ENCODE results near the gene CUX1. TPM values are rescaled to one million over a fixed set of nuclear protein-coding genes. Genes with fewer than 3 reads are reported as not detected.

Gene CUX1
- total RNA-seq, 2 experiments from 2014 or later = 20.2 to 20.4 TPM

DNA sequence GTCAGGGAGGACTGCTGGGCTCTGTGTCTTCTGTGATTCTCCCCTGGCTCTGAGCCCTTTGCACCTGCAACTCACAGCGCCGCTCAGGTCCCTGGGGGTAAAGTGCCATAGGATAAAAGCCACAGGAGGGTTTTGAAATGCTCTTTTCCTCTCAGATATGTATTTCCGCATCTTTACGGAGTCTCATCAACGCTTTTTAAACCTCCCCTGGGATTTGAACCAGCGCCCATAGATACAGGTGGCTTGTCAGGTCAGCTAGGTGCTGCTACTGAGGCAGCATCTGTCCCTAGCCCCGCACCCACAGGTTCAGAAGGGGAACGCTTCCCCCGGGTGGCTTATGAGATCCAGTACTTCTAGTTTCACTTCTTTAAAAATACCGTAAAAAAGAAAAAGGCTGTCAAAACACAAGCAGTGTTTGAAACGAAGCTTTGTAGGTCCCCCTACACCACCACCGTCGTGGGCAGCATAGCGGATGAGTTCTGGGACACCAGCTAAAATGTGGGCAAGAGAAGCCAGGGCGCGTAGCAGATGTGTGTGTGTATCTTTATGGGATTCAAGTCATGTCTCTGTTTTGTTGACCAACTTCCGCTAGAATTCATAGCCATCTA, 173.5 kb downstream of the CUX1 start:
- Mint-ChIP-seq H3K27me3 (no peaks in the 10 kb centered on the region), H3K27ac (peak overlapping the region; percentile 75), H3K4me1 (ENCODE audit: low read depth) (peaks cover 21% of the 10 kb centered on the region), H3K9me3 (no peaks in the 10 kb centered on the region), H3K36me3 (ENCODE audit: low read depth) (no peaks in the 10 kb centered on the region), H3K4me3 (peak overlapping the region; percentile 55)
- intact Hi-C loops (cut with micrococcal nuclease) = no loop called here
- DNase-seq (peak; percentile 35), ATAC-seq (peak; percentile 66)
- TF ChIP-seq, protein P1, sequence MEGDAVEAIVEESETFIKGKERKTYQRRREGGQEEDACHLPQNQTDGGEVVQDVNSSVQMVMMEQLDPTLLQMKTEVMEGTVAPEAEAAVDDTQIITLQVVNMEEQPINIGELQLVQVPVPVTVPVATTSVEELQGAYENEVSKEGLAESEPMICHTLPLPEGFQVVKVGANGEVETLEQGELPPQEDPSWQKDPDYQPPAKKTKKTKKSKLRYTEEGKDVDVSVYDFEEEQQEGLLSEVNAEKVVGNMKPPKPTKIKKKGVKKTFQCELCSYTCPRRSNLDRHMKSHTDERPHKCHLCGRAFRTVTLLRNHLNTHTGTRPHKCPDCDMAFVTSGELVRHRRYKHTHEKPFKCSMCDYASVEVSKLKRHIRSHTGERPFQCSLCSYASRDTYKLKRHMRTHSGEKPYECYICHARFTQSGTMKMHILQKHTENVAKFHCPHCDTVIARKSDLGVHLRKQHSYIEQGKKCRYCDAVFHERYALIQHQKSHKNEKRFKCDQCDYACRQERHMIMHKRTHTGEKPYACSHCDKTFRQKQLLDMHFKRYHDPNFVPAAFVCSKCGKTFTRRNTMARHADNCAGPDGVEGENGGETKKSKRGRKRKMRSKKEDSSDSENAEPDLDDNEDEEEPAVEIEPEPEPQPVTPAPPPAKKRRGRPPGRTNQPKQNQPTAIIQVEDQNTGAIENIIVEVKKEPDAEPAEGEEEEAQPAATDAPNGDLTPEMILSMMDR (IDR thresholded peaks at IDR 0.05) = no peak
- ChIA-PET POLR2A (interaction anchor here (0.5 kb wide), 1 partner anchor 58 kb away, joined by 3 read pairs; no protein-coding TSS in a partner anchor), CTCF (no interaction called here)

DNA sequence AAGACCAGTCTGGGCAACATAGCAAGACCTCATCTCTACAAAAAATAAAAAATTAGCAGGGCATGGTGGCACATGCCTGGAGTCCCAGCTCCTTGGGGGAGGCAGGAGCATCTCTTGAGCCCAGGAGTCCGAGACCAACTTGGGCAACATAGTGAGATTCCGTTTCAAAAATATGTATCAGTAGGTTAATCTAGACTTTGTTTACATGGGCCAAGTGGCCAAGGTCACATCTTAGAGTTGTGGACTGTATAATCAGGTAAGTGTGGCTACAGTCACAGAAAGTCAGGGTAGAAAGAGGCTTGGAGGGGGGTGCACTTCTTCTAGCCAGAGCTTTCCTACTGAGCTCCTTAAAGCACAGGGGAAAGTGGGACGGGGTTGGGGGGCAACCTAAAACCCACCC, 174.4 kb downstream of the CUX1 start:
- no peak for ATAC-seq

DNA sequence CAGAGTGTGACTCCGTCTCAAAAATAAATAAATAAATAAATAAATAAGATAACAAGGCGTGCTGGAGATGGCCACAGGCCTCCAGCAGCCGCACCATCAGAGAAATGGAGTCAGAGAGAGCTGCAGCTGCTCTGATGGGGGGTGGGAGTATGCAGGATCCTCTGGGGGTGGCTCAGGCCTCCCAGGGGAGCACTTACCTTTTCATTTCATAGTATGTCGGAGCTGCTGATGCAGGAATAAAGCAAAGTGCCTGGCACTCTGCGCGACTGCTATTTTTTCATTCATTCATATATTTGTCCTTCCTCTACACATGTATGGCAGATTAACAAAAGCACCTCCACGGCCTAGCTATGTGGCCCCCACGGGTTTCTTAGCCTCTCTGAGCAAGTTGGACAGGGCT, 175.9 kb downstream of the CUX1 start:
- intact Hi-C loops (cut with micrococcal nuclease) = no loop called here
- ATAC-seq (no peak), DNase-seq (no peak)
- POLR2A ChIA-PET = no interaction called here
- H3K4me1 Mint-ChIP-seq (ENCODE audit: low read depth) = peaks cover 14% of the 10 kb centered on the region
- CTCF ChIA-PET = no interaction called here
- H3K4me3 Mint-ChIP-seq = no peak overlapping the region
- H3K27ac Mint-ChIP-seq = no peak overlapping the region
- H3K9me3 Mint-ChIP-seq = no peaks in the 10 kb centered on the region
- H3K36me3 Mint-ChIP-seq (ENCODE audit: low read depth) = no peaks in the 10 kb centered on the region
- H3K27me3 Mint-ChIP-seq = no peaks in the 10 kb centered on the region
- TF ChIP-seq, protein P1 (IDR thresholded peaks at IDR 0.05) = no peak

More for the DNA sequence above, 174.4 kb downstream of the CUX1 start:
- Mint-ChIP-seq H3K36me3 (ENCODE audit: low read depth) (no peaks in the 10 kb centered on the region), H3K4me1 (ENCODE audit: low read depth) (peaks cover 20% of the 10 kb centered on the region), H3K9me3 (no peaks in the 10 kb centered on the region), H3K27me3 (no peaks in the 10 kb centered on the region), H3K4me3 (no peak overlapping the region), H3K27ac (no peak overlapping the region)
- intact Hi-C loops (cut with micrococcal nuclease) = no loop called here
- CTCF ChIA-PET = no interaction called here
- TF ChIP-seq, protein P1 (IDR thresholded peaks at IDR 0.05) = no peak
- DNase-seq = no peak
- POLR2A ChIA-PET = no interaction called here

DNA sequence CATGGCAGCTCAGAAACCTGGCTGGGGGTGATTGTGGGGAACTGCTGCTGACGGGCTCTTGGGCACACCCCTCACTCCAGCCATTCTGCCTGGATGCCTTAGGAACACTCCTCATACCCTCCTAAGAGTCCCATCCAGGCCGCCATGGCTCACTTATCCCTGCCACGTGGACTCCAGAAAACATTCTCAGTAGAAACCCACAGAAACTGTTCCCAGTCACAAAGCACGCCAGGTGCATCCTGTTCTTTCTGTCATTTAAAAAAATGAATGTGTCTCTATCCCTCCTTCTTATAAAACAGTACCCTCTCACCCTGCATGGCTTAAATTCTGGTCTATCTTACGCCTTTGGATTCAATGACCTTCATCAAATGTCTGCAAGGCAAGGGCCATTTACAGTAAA, 177.7 kb downstream of the CUX1 start:
- ATAC-seq (no peak), DNase-seq (no peak)
- H3K36me3 Mint-ChIP-seq (ENCODE audit: low read depth) = no peaks in the 10 kb centered on the region
- H3K9me3 Mint-ChIP-seq = no peaks in the 10 kb centered on the region
- H3K4me1 Mint-ChIP-seq (ENCODE audit: low read depth) = peaks cover 10% of the 10 kb centered on the region
- TF ChIP-seq, protein P1 (IDR thresholded peaks at IDR 0.05) = no peak
- CTCF ChIA-PET = no interaction called here
- intact Hi-C loops (cut with micrococcal nuclease) = no loop called here
- no peaks in the 10 kb centered on the region for H3K27me3 Mint-ChIP-seq
- H3K27ac Mint-ChIP-seq = no peak overlapping the region
- no peak overlapping the region for H3K4me3 Mint-ChIP-seq
- POLR2A ChIA-PET = no interaction called here

DNA sequence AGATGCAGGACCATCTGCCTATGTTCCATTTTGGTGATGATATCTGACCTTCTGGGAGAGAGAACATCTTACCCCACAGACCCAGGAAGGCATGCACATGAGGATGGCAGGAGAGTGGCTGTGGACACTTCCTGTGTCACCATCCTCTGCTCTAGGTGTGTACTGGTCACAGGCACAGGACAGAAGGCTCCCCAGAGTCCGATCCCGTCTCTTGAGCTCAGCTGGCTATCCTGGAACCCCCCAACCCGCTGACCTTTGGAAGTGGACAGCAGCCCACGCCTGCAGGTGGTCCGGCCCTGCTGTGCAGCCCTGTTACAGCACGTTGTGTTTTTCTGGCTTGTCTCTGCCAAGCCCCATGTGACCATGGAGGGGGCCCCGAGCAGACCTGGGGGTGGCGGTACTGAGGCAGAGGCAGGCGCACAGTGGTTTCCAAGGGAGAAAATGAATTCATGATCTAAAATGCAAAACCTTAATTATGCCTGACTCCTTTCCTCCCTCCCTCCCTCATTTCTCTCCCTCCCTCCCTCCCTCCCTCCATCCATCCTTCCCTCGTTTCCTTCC, 178.8 kb downstream of the CUX1 start:
- Mint-ChIP-seq H3K27ac (no peak overlapping the region), H3K4me3 (no peak overlapping the region), H3K9me3 (no peaks in the 10 kb centered on the region), H3K4me1 (ENCODE audit: low read depth) (peaks cover 1% of the 10 kb centered on the region), H3K27me3 (no peaks in the 10 kb centered on the region), H3K36me3 (ENCODE audit: low read depth) (no peaks in the 10 kb centered on the region)
- CTCF ChIA-PET = no interaction called here
- ATAC-seq (no peak), DNase-seq (no peak)
- intact Hi-C loops (cut with micrococcal nuclease) = no loop called here
- TF ChIP-seq, protein P1 (IDR thresholded peaks at IDR 0.05) = no peak
- POLR2A ChIA-PET = no interaction called here

All from activated CD8-positive, alpha-beta T cell treated with anti-CD3 and anti-CD28 coated beads for 36 hours (primary cell).